SK-N-SH (cell line): ENCODE measurements around the gene LGR5.

ENCODE experiments used
- CTCF ChIP-seq: fragments of 200-600 bp; sonication (generic); IDR thresholded peaks from 2 replicates; pipeline ENCODE4 v1.6.1; 2017; ENCODE audit warnings: antibody characterized with exemption, mild to moderate bottlenecking, moderate library complexity
- EP300 ChIP-seq, 2 experiments: IDR thresholded peaks; 2 replicates each; pipeline versions ENCODE4 v1.4.0 to v1.6.1; 2012; ENCODE audit warnings: borderline replicate concordance in 1 of 2, low read depth in 1 of 2, low read length in 1 of 2
- EZH2phosphoT487 ChIP-seq: fragments of 200-600 bp; sonication (generic); IDR thresholded peaks from 2 replicates; pipeline ENCODE4 v1.6.1; 2017; ENCODE audit warnings: low read depth, mixed run types, mild to moderate bottlenecking, antibody characterized with exemption, moderate library complexity, borderline replicate concordance
- MAX ChIP-seq: IDR thresholded peaks from 2 replicates; pipeline ENCODE4 v1.4.0; 2012; ENCODE audit warnings: low read depth
- MEF2A ChIP-seq: IDR thresholded peaks from 2 replicates; pipeline ENCODE4 v1.4.0; 2012; ENCODE audit warnings: low read depth, borderline replicate concordance
- PBX3 ChIP-seq: IDR thresholded peaks from 2 replicates; pipeline ENCODE4; 2012
- POLR2AphosphoS5 ChIP-seq: IDR thresholded peaks from 2 replicates; pipeline ENCODE4 v1.6.1; 2012; ENCODE audit warnings: low read depth, low read length
- RAD21 ChIP-seq: IDR thresholded peaks from 2 replicates; pipeline ENCODE4 v1.6.1; 2012; ENCODE audit warnings: mild to moderate bottlenecking, low read length
- REST ChIP-seq: IDR thresholded peaks from 2 replicates; pipeline ENCODE4 v1.6.1; 2012; ENCODE audit warnings: mild to moderate bottlenecking, low read depth, low read length, moderate library complexity
- TAF1 ChIP-seq: IDR thresholded peaks from 2 replicates; pipeline ENCODE4 v1.6.1; 2012; ENCODE audit warnings: low read depth, mild to moderate bottlenecking, low read length, moderate library complexity, borderline replicate concordance
- USF2 ChIP-seq: fragments of 150-350 bp; IDR thresholded peaks from 2 replicates; pipeline ENCODE4 v1.6.1; 2017; ENCODE audit warnings: antibody characterized with exemption, low read length, low read depth, borderline replicate concordance
- YY1 ChIP-seq: IDR thresholded peaks from 2 replicates; pipeline ENCODE4 v1.4.0; 2012; ENCODE audit warnings: low read depth, mild to moderate bottlenecking

- TF ChIP-seq REST (no peak), TAF1 (no peak), CTCF (no peak), USF2 (no peak), YY1 (no peak), PBX3 (no peak), RAD21 (no peak), POLR2AphosphoS5 (no peak), MEF2A (no peak), EZH2phosphoT487 (no peak), EP300 (IDR thresholded peaks at IDR 0.05; ENCODE audit: borderline replicate concordance in 1 of 2, low read depth in 1 of 2, low read length in 1 of 2) (no peak), MAX (no peak)
These were observed 35.2 kb downstream of the LGR5 start for GRCh38 chr12:71474791-71475190.
